K562 (cell line): ENCODE data around the gene S100A8. TPM values are rescaled to one million over a fixed set of nuclear protein-coding genes. Genes with fewer than 3 reads are reported as not detected.

ENCODE experiments used
- ATAC-seq: fragments of 200-7000 bp; cut with Tn5 transposase; 3 replicates; pipeline ENCODE4 v1.9.1; 2020; ENCODE audit warnings: moderate library complexity
- BruUV-seq: library from RNA; stranded (reverse); fragments of 400-500 nt; replicated peaks from 2 replicates; lab custom pipeline; 2021; lab: Mats Ljungman, UMichigan
- CTCF ChIA-PET: fragments of 300-600 bp; formaldehyde crosslinking; extraction: SDS; loops from one replicate; lab custom pipeline; 2021; ENCODE audit warnings: low intra/inter-chr PET ratio; lab: Yijun Ruan, JAX
- POLR2A ChIA-PET: fragments of 300-600, 350-650 bp; sonication (Branson Sonifier 250); formaldehyde crosslinking; extraction: SDS; loops from one replicate; lab custom pipeline; 2021; ENCODE audit warnings: antibody characterized with exemption, inconsistent platforms; lab: Yijun Ruan, JAX
- DNase-seq, 4 experiments: peaks; one replicate each; pipeline versions ENCODE4 v3.0.0 to v3.0.0-alpha.2; 2011 to 2018; ENCODE audit warnings: low spot score in 3 of 4, mixed read lengths in 3 of 4; ENCODE audit errors: extremely low read depth in 1 of 4
- FAIRE-seq: peaks from 2 replicates; lab custom pipeline; 2011; peaks lifted over from hg19 to GRCh38; lab: Jason Lieb, UNC
- H2AFZ ChIP-seq: 2 replicates; pipeline ENCODE4 v1.6.0; 2011; ENCODE audit warnings: low read depth, low read length, control low read depth, inconsistent platforms
- H3K27ac ChIP-seq: fragments of 200-600 bp; 3 replicates; pipeline ENCODE4 v1.8.0; 2011; ENCODE audit warnings: low read depth, mild to moderate bottlenecking, control low read depth, inconsistent platforms, low read length, moderate library complexity, mixed read lengths; ENCODE audit errors: extremely low read depth
- H3K27me3 ChIP-seq, 2 experiments: fragments of 300-600 bp in 1 of 2; 2 replicates in 1 of 2; 3 replicates in 1 of 2; pipeline versions ENCODE4 v1.6.0 to v1.8.0; 2011; ENCODE audit warnings: inconsistent platforms in 2 of 2, low read length in 2 of 2, mild to moderate bottlenecking in 1 of 2, mixed read lengths in 1 of 2, moderate library complexity in 1 of 2; ENCODE audit not compliant: control insufficient read depth in 2 of 2, insufficient read depth in 2 of 2
- H3K36me3 ChIP-seq: fragments of 300-600 bp; 3 replicates; pipeline ENCODE4 v1.8.0; 2011; ENCODE audit warnings: mild to moderate bottlenecking, low read length, inconsistent platforms; ENCODE audit not compliant: control insufficient read depth, insufficient read depth
- H3K4me1 ChIP-seq, 2 experiments: fragments of 200-600 bp in 1 of 2; replicated peaks in 1 of 2; 2 replicates in 1 of 2; 3 replicates in 1 of 2; pipeline versions ENCODE4 v1.5.1 to v1.8.0; 2011; ENCODE audit warnings: inconsistent platforms in 2 of 2, low read length in 2 of 2, mild to moderate bottlenecking in 1 of 2, mixed read lengths in 1 of 2, moderate library complexity in 1 of 2; ENCODE audit not compliant: control insufficient read depth in 2 of 2, insufficient read depth in 2 of 2
- H3K4me2 ChIP-seq: 2 replicates; pipeline ENCODE4 v1.6.1; 2011; ENCODE audit warnings: low read length, control low read depth, inconsistent platforms, mixed read lengths; ENCODE audit not compliant: insufficient read depth
- H3K4me3 ChIP-seq: fragments of 200-600 bp; sonication (generic), shearing (Covaris generic); 2 replicates; pipeline ENCODE4 v1.5.1; 2016; ENCODE audit warnings: control low read depth, inconsistent platforms
- H3K79me2 ChIP-seq: fragments of 200-600 bp; 3 replicates; pipeline ENCODE4 v1.8.0; 2011; ENCODE audit warnings: low read length, inconsistent platforms; ENCODE audit not compliant: control insufficient read depth, insufficient read depth
- H3K9ac ChIP-seq, 2 experiments: 2 replicates each; pipeline versions ENCODE4 v1.6.0 to v1.6.1; 2011; ENCODE audit warnings: low read depth in 2 of 2, low read length in 2 of 2, control low read depth in 1 of 2, inconsistent platforms in 1 of 2, mild to moderate bottlenecking in 1 of 2, mixed read lengths in 1 of 2; ENCODE audit not compliant: insufficient read depth in 1 of 2
- H3K9me1 ChIP-seq: one replicate; pipeline ENCODE4 v1.6.0; 2011; ENCODE audit warnings: inconsistent platforms, mild to moderate bottlenecking, low read length, moderate library complexity; ENCODE audit not compliant: control insufficient read depth, insufficient read depth
- H3K9me3 ChIP-seq: replicated peaks from 2 replicates; pipeline ENCODE4 v1.5.1; 2011; ENCODE audit warnings: low read depth, low read length, inconsistent platforms; ENCODE audit not compliant: control insufficient read depth, insufficient read depth
- H4K20me1 ChIP-seq: replicated peaks from 2 replicates; pipeline ENCODE4 v1.6.1; 2011; ENCODE audit warnings: low read length, inconsistent platforms, mixed read lengths; ENCODE audit not compliant: control insufficient read depth, insufficient read depth
- CCNT2 ChIP-seq: IDR thresholded peaks from 2 replicates; pipeline ENCODE4 v1.6.1; 2011; ENCODE audit warnings: borderline replicate concordance, low read depth, mild to moderate bottlenecking, moderate library complexity, mixed read lengths, low read length; ENCODE audit not compliant: insufficient read length; ENCODE audit errors: extremely low read depth
- DIDO1 ChIP-seq: fragments of 450-650 bp; IDR thresholded peaks from 2 replicates; pipeline ENCODE4 v1.6.1; 2016; ENCODE audit warnings: low read depth, missing biosample characterization, missing genetic modification characterization
- GABPB2 ChIP-seq: fragments of 250-450 bp; sonication (Bioruptor Pico); conservative IDR thresholded peaks from 2 replicates; pipeline ENCODE4 v1.5.1; 2021; ENCODE audit warnings: mild to moderate bottlenecking
- HINFP ChIP-seq: fragments of 450-650 bp; conservative IDR thresholded peaks from 2 replicates; pipeline ENCODE4 v1.6.1; 2016; ENCODE audit warnings: missing genetic modification characterization, low read depth, mild to moderate bottlenecking, control low read depth, missing compliant biosample characterization
- KDM2B ChIP-seq: fragments of 250-450 bp; sonication (Bioruptor Pico); IDR thresholded peaks from 2 replicates; pipeline ENCODE4 v1.8.0; 2021; ENCODE audit warnings: mild to moderate bottlenecking, moderate library complexity
- KHSRP ChIP-seq: fragments of 450-650 bp; IDR thresholded peaks from 2 replicates; pipeline ENCODE4 v1.6.1; 2017
- MBD2 ChIP-seq: sonication (generic); IDR thresholded peaks from 2 replicates; pipeline ENCODE4 v1.6.1; 2016; ENCODE audit warnings: low read depth, borderline replicate concordance
- NR2C1 ChIP-seq, 2 experiments: fragments of 450-650 bp; IDR thresholded peaks; 2 replicates each; pipeline ENCODE4 v1.6.1; 2017; ENCODE audit warnings: mild to moderate bottlenecking in 2 of 2, antibody characterized with exemption in 1 of 2, inconsistent platforms in 1 of 2, missing compliant biosample characterization in 1 of 2, missing genetic modification characterization in 1 of 2
- PATZ1 ChIP-seq: fragments of 250-450 bp; sonication (Bioruptor Pico); IDR thresholded peaks from 2 replicates; pipeline ENCODE4 v1.5.0; 2020; ENCODE audit warnings: mild to moderate bottlenecking, borderline replicate concordance
- POLR2H ChIP-seq: IDR thresholded peaks from 2 replicates; pipeline ENCODE4 v1.6.1; 2016; ENCODE audit warnings: missing genetic modification characterization, low read depth, mild to moderate bottlenecking, control low read depth, missing compliant biosample characterization, moderate library complexity
- PRPF4 ChIP-seq: fragments of 200-400 bp; formaldehyde crosslinking; IDR thresholded peaks from one replicate; pipeline ENCODE4 v1.6.1; 2017; ENCODE audit warnings: low read length, low read depth, mild to moderate bottlenecking; ENCODE audit not compliant: insufficient read depth, poor library complexity, severe bottlenecking
- RBM17 ChIP-seq: fragments of 200-400 bp; formaldehyde crosslinking; IDR thresholded peaks from 2 replicates; pipeline ENCODE4 v1.6.1; 2017; ENCODE audit warnings: low read depth, mild to moderate bottlenecking, low read length, borderline replicate concordance
- SP2 ChIP-seq: IDR thresholded peaks from 2 replicates; pipeline ENCODE4 v1.6.1; 2011; ENCODE audit warnings: mild to moderate bottlenecking, low read depth, low read length, moderate library complexity; ENCODE audit not compliant: poor library complexity, severe bottlenecking; ENCODE audit errors: extremely low read depth
- TRIM28 ChIP-seq: fragments of 450-650 bp; IDR thresholded peaks from 2 replicates; pipeline ENCODE4 v1.6.1; 2017
- ZNF274 ChIP-seq: IDR thresholded peaks from 2 replicates; pipeline ENCODE4 v1.6.1; 2011; ENCODE audit warnings: low read depth, mild to moderate bottlenecking, low read length, moderate library complexity, borderline replicate concordance
- ZNF347 ChIP-seq: fragments of 450-650 bp; formaldehyde crosslinking; IDR thresholded peaks from 2 replicates; pipeline ENCODE4 v1.4.0; 2020; ENCODE audit warnings: low read depth, mild to moderate bottlenecking, moderate library complexity
- ZNF639 ChIP-seq, 2 experiments: fragments of 200-800 bp in 1 of 2; sonication (Bioruptor generic) in 1 of 2; sonication (generic) in 1 of 2; formaldehyde crosslinking in 1 of 2; IDR thresholded peaks in 1 of 2; conservative IDR thresholded peaks in 1 of 2; 2 replicates each; pipeline versions ENCODE4 v1.5.0 to v1.6.1; 2016 to 2020; ENCODE audit warnings: missing compliant biosample characterization in 1 of 2, missing genetic modification characterization in 1 of 2, missing genetic modification reagents in 1 of 2
- WGBS: fragments of 100-300 bp; shearing (Covaris generic); methylation state at CpG from one replicate; pipeline ENCODE4 v1.1.6; 2016; ENCODE audit warnings: low coverage, mixed read lengths; ENCODE audit not compliant: insufficient coverage; ENCODE audit errors: missing lambda C conversion rate; 5-methylcytosine and 5-hydroxymethylcytosine counted together
- in situ Hi-C: fragments of 300-500 bp; cut with MboI; formaldehyde crosslinking; loops from 4 replicates; pipeline ENCODE4 v1.15.0; 2018; ENCODE audit warnings: inconsistent platforms, mixed read lengths
- intact Hi-C: fragments of 100-400 bp; cut with micrococcal nuclease; formaldehyde crosslinking; loops from 2 replicates; pipeline ENCODE4 v1.14.2; 2022
- polyA plus RNA-seq, 8 experiments: library from polyadenylated mRNA; depleted of rRNA in 4 of 8; stranded (reverse) in 5 of 8; unstranded in 3 of 8; fragments of >200 nt; fragmentation: Nextera tagmentation in 2 of 8; fragmentation: Illumina TruSeq in 1 of 8; extraction: Ambion mirVana in 2 of 8; extraction: Trizol in 1 of 8; gene quantifications; 2 replicates each; pipeline versions ENCODE4 v1.2.1 to v1.2.3, GENCODE V29; 2011 to 2014; ENCODE audit warnings: inconsistent platforms in 1 of 8, missing spikeins in 1 of 8
- total RNA-seq, 7 experiments: library from RNA; depleted of rRNA in 6 of 7; stranded (reverse); fragments of >200 nt in 6 of 7; fragmentation: Illumina TruSeq in 2 of 7; extraction: Trizol in 2 of 7; gene quantifications; 2 replicates each; pipeline versions ENCODE4 v1.2.1 to v1.2.3, GENCODE V29; 2011 to 2021; ENCODE audit warnings: low replicate concordance in 1 of 7

The S100A8 gene
- total and polyA plus RNA-seq, 9 of the 15 experiments (the other 6 are each of a cell fraction or from before 2014, with no cell fraction given): 0.15 to 0.60 TPM; not detected in 7

GRCh38 chr1:153358691-153358975, 32.2 kb downstream of the S100A8 start:
- DNase-seq: no peak
- ChIA-PET CTCF (no interaction called here), POLR2A (no interaction called here)
- Histone ChIP-seq H3K4me2 (no peak overlapping the region), H3K36me3 (no peaks in the 10 kb centered on the region), H3K9me1 (no peaks in the 10 kb centered on the region), H3K9me3 (no peaks in the 10 kb centered on the region), H2AFZ (no peak overlapping the region), H3K79me2 (no peaks in the 10 kb centered on the region), H3K27me3 (peaks cover 4 to 44% of the 10 kb centered on the region in 2 experiments; a peak in 4 of 5 replicates), H3K27ac (no peak overlapping the region), H3K4me1 (peaks cover 0 to 5% of the 10 kb centered on the region in 2 experiments; a peak in 1 of 5 replicates), H4K20me1 (no peaks in the 10 kb centered on the region; the same call in 1 of the 2 replicates), H3K9ac (no peak overlapping the region), H3K4me3 (no peak overlapping the region)
- no peak for FAIRE-seq
- in situ Hi-C loops: loop anchor here (10.0 kb wide), 1 partner anchor 396 kb away; no protein-coding TSS in a partner anchor
- WGBS: 27% methylated on average over 2 of the region's 3 CpGs
- BruUV-seq: no TSS peak
- ATAC-seq: no peak
- intact Hi-C loops: loop anchor here (10.0 kb wide), 2 partner anchors 406 to 626 kb away; partner anchors contain the start of gene RAB13
- TF ChIP-seq TRIM28 (no peak), SP2 (no peak), GABPB2 (CRISPR knock-in tag) (no peak), PRPF4 (no peak), CCNT2 (no peak), RBM17 (no peak), KDM2B (CRISPR knock-in tag) (no peak), HINFP (tag) (no peak), POLR2H (tag) (no peak), NR2C1 (IDR thresholded peaks at IDR 0.05) (no peak), NR2C1 (tag; IDR thresholded peaks at IDR 0.05) (no peak), PATZ1 (CRISPR knock-in tag) (no peak), KHSRP (no peak), ZNF639 (CRISPR knock-in tag; conservative IDR thresholded peaks at IDR 0.05 in 1 of 2, IDR thresholded peaks at IDR 0.05 in 1 of 2) (no peak), MBD2 (no peak), ZNF347 (CRISPR knock-in tag) (no peak), DIDO1 (no peak), ZNF274 (no peak)
